Activated B cell treated with CpG ODN at 0.5 μM for 24 hours (primary cell): Measurements from ENCODE around the gene DCC. TPM values are rescaled to one million over a fixed set of nuclear protein-coding genes. Genes with fewer than 3 reads are reported as not detected.

ENCODE experiments used
- ATAC-seq: fragments of 200-7000 bp; cut with Tn5 transposase; one replicate; pipeline ENCODE4 v1.10.0; 2021; ENCODE audit warnings: low read depth, mild to moderate bottlenecking, moderate library complexity
- CTCF ChIA-PET: fragments of 350-600 bp; sonication (Branson Sonifier 250); formaldehyde crosslinking; loops from one replicate; lab custom pipeline; 2021; ENCODE audit warnings: antibody characterized with exemption; lab: Charles Lee
- POLR2A ChIA-PET: fragments of 350-600 bp; sonication (Branson Sonifier 250); formaldehyde crosslinking; loops from one replicate; lab custom pipeline; 2021; ENCODE audit warnings: antibody characterized with exemption; lab: Charles Lee
- DNase-seq: peaks from one replicate; pipeline ENCODE4 v3.0.0; 2022
- H3K27ac Mint-ChIP-seq: one replicate; pipeline ENCODE4 v1.8.0; 2020; ENCODE audit warnings: mixed read lengths
- H3K27me3 Mint-ChIP-seq: one replicate; pipeline ENCODE4 v1.8.0; 2021; ENCODE audit warnings: mixed read lengths
- H3K36me3 Mint-ChIP-seq: one replicate; pipeline ENCODE4 v1.8.0; 2021; ENCODE audit warnings: low read depth, mixed read lengths
- H3K4me1 Mint-ChIP-seq: one replicate; pipeline ENCODE4 v1.8.0; 2021; ENCODE audit warnings: mixed read lengths
- H3K4me3 Mint-ChIP-seq: one replicate; pipeline ENCODE4 v1.8.0; 2020; ENCODE audit warnings: mild to moderate bottlenecking, mixed read lengths
- H3K9me3 Mint-ChIP-seq: one replicate; pipeline ENCODE4 v1.8.0; 2020; ENCODE audit warnings: mixed read lengths
- intact Hi-C: fragments of 100-400 bp; cut with micrococcal nuclease; formaldehyde crosslinking; loops from one replicate; pipeline ENCODE4 v1.15.1; 2024
- total RNA-seq: library from RNA; stranded (reverse); gene quantifications from 2 replicates; pipeline ENCODE4 v1.2.3, GENCODE V29; 2022
- TF ChIP-seq, protein P1 (sequence below): fragments of 200-600 bp; IDR thresholded peaks from one replicate; pipeline ENCODE4 v1.8.0; 2022; ENCODE audit warnings: antibody characterized with exemption, mild to moderate bottlenecking

Gene DCC
- total RNA-seq, 1 donor from 2014 or later, result not detected

DNA sequence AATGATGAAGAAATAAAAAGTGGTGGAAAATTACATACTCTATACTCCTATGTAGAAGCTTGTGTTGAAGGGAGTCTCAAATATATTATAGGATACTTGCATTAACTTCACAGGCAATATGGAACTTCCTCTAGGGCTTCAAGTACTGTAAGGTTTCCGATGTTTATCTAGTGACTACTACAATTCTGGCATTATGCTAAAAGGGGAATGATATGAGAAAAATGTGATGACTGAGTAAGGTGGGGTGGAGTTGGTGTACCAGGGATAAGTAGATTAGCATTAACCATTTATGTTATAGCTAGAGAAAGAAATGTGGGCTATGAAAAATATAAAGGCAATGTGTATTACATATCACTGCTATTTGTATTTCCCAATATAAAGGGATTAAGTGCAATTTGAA lies 229.5 kb downstream of the DCC start:
- Mint-ChIP-seq H3K27ac (no peak overlapping the region), H3K9me3 (no peaks in the 10 kb centered on the region), H3K27me3 (no peaks in the 10 kb centered on the region), H3K4me3 (no peak overlapping the region), H3K36me3 (no peaks in the 10 kb centered on the region), H3K4me1 (no peaks in the 10 kb centered on the region)
- TF ChIP-seq, protein P1, sequence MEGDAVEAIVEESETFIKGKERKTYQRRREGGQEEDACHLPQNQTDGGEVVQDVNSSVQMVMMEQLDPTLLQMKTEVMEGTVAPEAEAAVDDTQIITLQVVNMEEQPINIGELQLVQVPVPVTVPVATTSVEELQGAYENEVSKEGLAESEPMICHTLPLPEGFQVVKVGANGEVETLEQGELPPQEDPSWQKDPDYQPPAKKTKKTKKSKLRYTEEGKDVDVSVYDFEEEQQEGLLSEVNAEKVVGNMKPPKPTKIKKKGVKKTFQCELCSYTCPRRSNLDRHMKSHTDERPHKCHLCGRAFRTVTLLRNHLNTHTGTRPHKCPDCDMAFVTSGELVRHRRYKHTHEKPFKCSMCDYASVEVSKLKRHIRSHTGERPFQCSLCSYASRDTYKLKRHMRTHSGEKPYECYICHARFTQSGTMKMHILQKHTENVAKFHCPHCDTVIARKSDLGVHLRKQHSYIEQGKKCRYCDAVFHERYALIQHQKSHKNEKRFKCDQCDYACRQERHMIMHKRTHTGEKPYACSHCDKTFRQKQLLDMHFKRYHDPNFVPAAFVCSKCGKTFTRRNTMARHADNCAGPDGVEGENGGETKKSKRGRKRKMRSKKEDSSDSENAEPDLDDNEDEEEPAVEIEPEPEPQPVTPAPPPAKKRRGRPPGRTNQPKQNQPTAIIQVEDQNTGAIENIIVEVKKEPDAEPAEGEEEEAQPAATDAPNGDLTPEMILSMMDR, result no peak
- CTCF ChIA-PET, result no interaction called here
- intact Hi-C loops, result no loop called here
- ATAC-seq (no peak), DNase-seq (no peak)
- POLR2A ChIA-PET, result no interaction called here

GRCh38 chr18:52570975-52571374 lies 231.0 kb downstream of the DCC start:
- CTCF ChIA-PET, result no interaction called here
- no peak overlapping the region for H3K4me3 Mint-ChIP-seq
- POLR2A ChIA-PET, result no interaction called here
- no peaks in the 10 kb centered on the region for H3K36me3 Mint-ChIP-seq
- H3K9me3 Mint-ChIP-seq, result no peaks in the 10 kb centered on the region
- DNase-seq (no peak), ATAC-seq (no peak)
- TF ChIP-seq, protein P1, result no peak
- no peaks in the 10 kb centered on the region for H3K4me1 Mint-ChIP-seq
- no peaks in the 10 kb centered on the region for H3K27me3 Mint-ChIP-seq
- intact Hi-C loops, result no loop called here
- H3K27ac Mint-ChIP-seq, result no peak overlapping the region

DNA sequence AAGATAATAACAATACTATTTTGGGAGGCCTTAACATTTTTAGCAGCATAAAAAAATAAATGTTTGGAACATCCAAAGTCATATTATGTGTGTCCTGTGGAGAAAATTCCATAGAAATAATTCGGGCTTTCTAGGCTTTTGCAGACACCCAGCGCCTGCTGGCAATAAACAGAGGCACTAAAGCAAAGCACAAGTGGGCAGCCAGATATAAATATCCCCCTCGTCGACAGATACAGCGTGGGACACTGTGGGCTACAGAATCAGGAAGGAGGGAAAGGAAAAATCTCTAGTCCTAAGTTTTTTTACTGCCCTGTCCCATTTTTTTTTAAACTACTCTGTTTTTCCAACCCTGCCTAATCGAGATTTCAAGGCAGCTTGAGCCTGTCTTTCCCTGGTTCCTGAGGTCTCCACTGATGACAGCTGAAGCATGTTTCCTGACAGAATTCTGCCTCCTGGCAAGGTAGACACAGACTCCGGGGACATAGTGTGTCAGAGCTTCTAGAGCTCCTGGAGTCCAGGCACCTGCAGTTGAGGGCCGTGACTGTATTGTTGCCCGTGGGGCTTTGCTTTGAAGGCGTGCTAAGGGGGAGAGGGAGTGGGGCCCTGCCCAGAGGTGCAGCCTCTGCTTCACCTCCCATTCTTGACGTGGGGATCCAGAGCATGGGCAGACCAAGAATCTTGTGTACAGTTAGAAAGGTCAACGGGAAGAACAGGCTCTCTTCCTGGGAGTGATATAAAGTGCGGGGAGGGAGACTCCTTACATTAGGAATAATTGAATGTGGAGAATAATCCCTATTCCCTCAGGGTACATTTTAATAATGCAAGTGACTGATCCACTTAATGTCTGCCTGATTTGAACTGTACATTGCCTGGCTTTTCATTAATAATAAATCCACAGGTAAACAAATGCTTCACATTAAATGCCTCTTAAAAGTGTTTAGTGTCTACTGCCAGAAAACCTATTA lies 232.3 kb downstream of the DCC start:
- intact Hi-C loops, result no loop called here
- Mint-ChIP-seq H3K4me3 (no peak overlapping the region), H3K9me3 (no peaks in the 10 kb centered on the region), H3K36me3 (no peaks in the 10 kb centered on the region), H3K4me1 (no peaks in the 10 kb centered on the region), H3K27me3 (no peaks in the 10 kb centered on the region), H3K27ac (no peak overlapping the region)
- CTCF ChIA-PET, result no interaction called here
- ATAC-seq (no peak), DNase-seq (no peak)
- POLR2A ChIA-PET, result no interaction called here
- TF ChIP-seq, protein P1, result no peak

- intact Hi-C loops, result no loop called here
- no peak overlapping the region for H3K27ac Mint-ChIP-seq
- H3K4me3 Mint-ChIP-seq, result no peak overlapping the region
- no peaks in the 10 kb centered on the region for H3K4me1 Mint-ChIP-seq
- H3K36me3 Mint-ChIP-seq, result no peaks in the 10 kb centered on the region
- ChIA-PET CTCF (no interaction called here), POLR2A (no interaction called here)
- no peaks in the 10 kb centered on the region for H3K9me3 Mint-ChIP-seq
- no peak for DNase-seq
- ATAC-seq, result no peak
- no peaks in the 10 kb centered on the region for H3K27me3 Mint-ChIP-seq
- TF ChIP-seq, protein P1, result no peak
These were observed 237.8 kb downstream of the DCC start for GRCh38 chr18:52577795-52578194.

GRCh38 chr18:52582061-52582460 lies 242.1 kb downstream of the DCC start:
- ChIA-PET CTCF (no interaction called here), POLR2A (no interaction called here)
- intact Hi-C loops, result no loop called here
- TF ChIP-seq, protein P1, result no peak
- Mint-ChIP-seq H3K27ac (no peak overlapping the region), H3K27me3 (no peaks in the 10 kb centered on the region), H3K4me1 (no peaks in the 10 kb centered on the region), H3K36me3 (no peaks in the 10 kb centered on the region), H3K9me3 (peaks cover 2% of the 10 kb centered on the region), H3K4me3 (no peak overlapping the region)
- no peak for DNase-seq
- ATAC-seq, result no peak
